GM12878 (cell line): ENCODE results near the gene ACBD7. TPM values are rescaled to one million over a fixed set of nuclear protein-coding genes. Genes with fewer than 3 reads are reported as not detected.

ENCODE experiments used
- ATAC-seq: fragments of 200-7000 bp; cut with Tn5 transposase; 3 replicates; pipeline ENCODE4 v1.9.1; 2020; ENCODE audit warnings: mild to moderate bottlenecking, moderate library complexity
- BruUV-seq: library from RNA; stranded (reverse); fragments of 400-500 nt; replicated peaks from 2 replicates; lab custom pipeline; 2021; lab: Mats Ljungman, UMichigan
- CTCF ChIA-PET: fragments of 300-600 bp; sonication (Branson Sonifier 250); formaldehyde crosslinking; extraction: SDS; loops from one replicate; lab custom pipeline; 2021; ENCODE audit warnings: inconsistent platforms; lab: Yijun Ruan, JAX
- POLR2A ChIA-PET: fragments of 350-600 bp; formaldehyde crosslinking; extraction: SDS; loops from one replicate; lab custom pipeline; 2021; ENCODE audit warnings: inconsistent platforms; lab: Charles Lee
- RAD21 ChIA-PET: fragments of 300-600 bp; sonication (Branson Sonifier 250); formaldehyde crosslinking; loops from one replicate; lab custom pipeline; 2023; ENCODE audit warnings: antibody characterized with exemption; ENCODE audit not compliant: unreplicated experiment; lab: Charles Lee
- SMC1A ChIA-PET: fragments of 300-600 bp; sonication (Branson Sonifier 250); formaldehyde crosslinking; loops from one replicate; lab custom pipeline; 2023; ENCODE audit not compliant: unreplicated experiment, uncharacterized antibody; lab: Charles Lee
- DNase-seq: peaks from one replicate; pipeline ENCODE4 v3.0.0-alpha.2; 2011; ENCODE audit warnings: low read depth, low spot score
- FAIRE-seq: peaks from 3 replicates; lab custom pipeline; 2011; peaks lifted over from hg19 to GRCh38; lab: Jason Lieb, UNC
- H2AFZ ChIP-seq: 2 replicates; pipeline ENCODE4 v1.6.0; 2011; ENCODE audit warnings: low read depth, low read length, control low read depth; ENCODE audit not compliant: control insufficient read depth
- H3K27ac ChIP-seq: 2 replicates; pipeline ENCODE4 v1.5.1; 2011; ENCODE audit warnings: control low read depth; ENCODE audit not compliant: control insufficient read depth, insufficient read depth
- H3K27me3 ChIP-seq, 2 experiments: replicated peaks in 1 of 2; 2 replicates each; pipeline versions ENCODE4 v1.6.0 to v1.6.1; 2011; ENCODE audit warnings: low read length in 1 of 2; ENCODE audit not compliant: control insufficient read depth in 2 of 2, insufficient read depth in 2 of 2
- H3K36me3 ChIP-seq, 2 experiments: 2 replicates each; pipeline ENCODE4 v1.5.1; 2011; ENCODE audit warnings: low read length in 1 of 2; ENCODE audit not compliant: control insufficient read depth in 2 of 2, insufficient read depth in 2 of 2
- H3K4me1 ChIP-seq: 2 replicates; pipeline ENCODE4 v1.6.1; 2011; ENCODE audit warnings: mild to moderate bottlenecking, low read length, moderate library complexity, mixed read lengths; ENCODE audit not compliant: control insufficient read depth, insufficient read depth
- H3K4me2 ChIP-seq: 2 replicates; pipeline ENCODE4 v1.6.0; 2011; ENCODE audit warnings: control low read depth; ENCODE audit not compliant: control insufficient read depth, insufficient read depth
- H3K4me3 ChIP-seq: fragments of 200-600 bp; sonication (generic); 2 replicates; pipeline ENCODE4 v1.5.1; 2016
- H3K79me2 ChIP-seq: 2 replicates; pipeline ENCODE4 v1.6.0; 2011; ENCODE audit warnings: low read length; ENCODE audit not compliant: control insufficient read depth, insufficient read depth
- H3K9ac ChIP-seq: 2 replicates; pipeline ENCODE4 v1.8.0; 2011; ENCODE audit warnings: low read length, control low read depth, mixed read lengths; ENCODE audit not compliant: control insufficient read depth, insufficient read depth
- H3K9me3 ChIP-seq: replicated peaks from 3 replicates; pipeline ENCODE4 v1.5.1; 2011; ENCODE audit warnings: mild to moderate bottlenecking, low read length; ENCODE audit not compliant: control insufficient read depth, insufficient read depth
- H4K20me1 ChIP-seq: 2 replicates; pipeline ENCODE4 v1.6.0; 2011; ENCODE audit not compliant: control insufficient read depth, insufficient read depth
- GABPA ChIP-seq: IDR thresholded peaks from 2 replicates; pipeline ENCODE4 v1.6.1; 2014; ENCODE audit warnings: antibody characterized with exemption, low read depth, mild to moderate bottlenecking, inconsistent platforms
- MEF2A ChIP-seq: IDR thresholded peaks from 2 replicates; pipeline ENCODE4 v1.6.1; 2011; ENCODE audit warnings: low read depth, mild to moderate bottlenecking, low read length, moderate library complexity; ENCODE audit not compliant: insufficient read depth
- MYC ChIP-seq: IDR thresholded peaks from 2 replicates; pipeline ENCODE4 v1.6.1; 2011; ENCODE audit warnings: mild to moderate bottlenecking, low read length, moderate library complexity, inconsistent platforms; ENCODE audit not compliant: insufficient read depth, insufficient replicate concordance, insufficient read length, severe bottlenecking
- NFXL1 ChIP-seq: fragments of 450-650 bp; IDR thresholded peaks from 2 replicates; pipeline ENCODE4 v1.6.1; 2017; ENCODE audit warnings: antibody characterized with exemption, mild to moderate bottlenecking, borderline replicate concordance
- RAD51 ChIP-seq: fragments of 450-650 bp; IDR thresholded peaks from 2 replicates; pipeline ENCODE4 v1.6.1; 2016; ENCODE audit warnings: moderate library complexity, mild to moderate bottlenecking, inconsistent platforms
- TAF1 ChIP-seq: IDR thresholded peaks from 2 replicates; pipeline ENCODE4 v1.6.1; 2011; ENCODE audit warnings: mild to moderate bottlenecking, low read depth, low read length, borderline replicate concordance
- YY1 ChIP-seq: IDR thresholded peaks from 2 replicates; pipeline ENCODE4 v1.6.1; 2011; ENCODE audit warnings: low read depth, mild to moderate bottlenecking, low read length
- ZNF207 ChIP-seq: fragments of 450-650 bp; IDR thresholded peaks from 2 replicates; pipeline ENCODE4 v1.6.1; 2014; ENCODE audit warnings: antibody characterized with exemption, mild to moderate bottlenecking, borderline replicate concordance
- ZNF274 ChIP-seq: IDR thresholded peaks from one replicate; pipeline ENCODE4 v1.8.0; 2011; ENCODE audit not compliant: insufficient read length, insufficient read depth
- ZNF384 ChIP-seq: IDR thresholded peaks from 2 replicates; pipeline ENCODE4 v1.6.1; 2012; ENCODE audit warnings: low read depth, mild to moderate bottlenecking, low read length, improper control_type of control experiment, borderline replicate concordance
- WGBS: methylation state at CpG from one replicate; pipeline ENCODE4 v1.1.6; 2016; ENCODE audit warnings: low lambda C conversion rate; ENCODE audit not compliant: insufficient replicate concordance, insufficient coverage; ENCODE audit errors: missing lambda C conversion rate; 5-methylcytosine and 5-hydroxymethylcytosine counted together
- in situ Hi-C: fragments of 300-500 bp; cut with MboI; formaldehyde crosslinking; loops from 9 replicates; pipeline ENCODE4 v1.14.3; 2018; ENCODE audit warnings: mixed read lengths
- intact Hi-C: fragments of 100-400 bp; cut with micrococcal nuclease; formaldehyde crosslinking; loops from one replicate; pipeline ENCODE4 v1.14.2; 2022; ENCODE audit not compliant: unreplicated experiment
- polyA plus RNA-seq, 11 experiments: library from polyadenylated mRNA; depleted of rRNA in 4 of 11; unstranded in 6 of 11; stranded (reverse) in 5 of 11; fragments of >200 nt; fragmentation: Nextera tagmentation in 4 of 11; fragmentation: Illumina TruSeq in 1 of 11; extraction: Ambion mirVana in 4 of 11; extraction: Trizol in 1 of 11; gene quantifications; 1 replicate in 1 of 11; 2 replicates in 10 of 11; pipeline versions ENCODE4 v1.2.1 to v1.2.3, GENCODE V29; 2011 to 2016; ENCODE audit warnings: inconsistent platforms in 2 of 11, missing spikeins in 2 of 11, low read depth in 1 of 11
- total RNA-seq, 4 experiments: library from RNA; depleted of rRNA in 3 of 4; stranded (reverse); fragments of >200 nt in 3 of 4; fragmentation: Illumina TruSeq in 1 of 4; extraction: Trizol in 1 of 4; gene quantifications; 2 replicates each; pipeline versions ENCODE4 v1.2.1 to v1.2.3, GENCODE V29; 2013 to 2021
- TF ChIP-seq, protein P1 (sequence below): fragments of 150-350 bp; IDR thresholded peaks from 2 replicates; pipeline ENCODE4 v1.6.1; 2016; ENCODE audit warnings: low read depth, low read length
- TF ChIP-seq, protein P2 (sequence below): fragments of 450-650 bp; formaldehyde crosslinking; IDR thresholded peaks from 2 replicates; pipeline ENCODE4 v1.4.0; 2022; ENCODE audit warnings: mild to moderate bottlenecking, moderate library complexity
- TF ChIP-seq, protein P3 (sequence below): fragments of 450-650 bp; IDR thresholded peaks from 2 replicates; pipeline ENCODE4 v1.6.1; 2017; ENCODE audit warnings: mild to moderate bottlenecking

The ACBD7 gene
- total and polyA plus RNA-seq, 10 of the 15 experiments (the other 5 are each of a cell fraction or from before 2014, with no cell fraction given): 0.04 to 0.74 (median 0.36) TPM

DNA sequence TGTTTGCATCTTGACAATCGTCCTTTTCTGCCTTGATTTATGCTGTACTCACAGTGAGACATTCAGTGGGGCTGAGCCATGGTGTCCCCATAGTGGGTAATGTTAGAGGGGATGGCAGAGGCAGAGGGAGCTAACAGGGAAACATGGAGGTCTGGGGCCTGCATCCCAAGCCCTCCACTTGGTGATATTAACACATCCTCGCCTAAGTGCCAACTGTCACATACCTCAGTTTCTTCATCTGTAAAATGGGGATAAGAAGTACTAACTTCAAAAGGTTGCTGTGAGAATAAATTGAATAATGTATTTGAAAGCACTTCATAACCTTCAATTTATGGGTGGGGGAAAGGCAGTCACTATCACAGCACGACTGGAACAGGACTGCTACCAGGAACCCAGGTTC lies 36.3 kb upstream of the ACBD7 start:
- Histone ChIP-seq H3K4me1 (peaks cover 17% of the 10 kb centered on the region), H2AFZ (no peak overlapping the region), H3K27me3 (no peaks in the 10 kb centered on the region), H4K20me1 (no peaks in the 10 kb centered on the region), H3K9ac (no peak overlapping the region), H3K4me2 (no peak overlapping the region), H3K79me2 (no peaks in the 10 kb centered on the region), H3K4me3 (no peak overlapping the region), H3K27ac (no peak overlapping the region), H3K36me3 (peaks cover 0 to 2% of the 10 kb centered on the region in 2 experiments; a peak in 3 of 4 replicates), H3K9me3 (no peaks in the 10 kb centered on the region; the same call in 2 of the 3 replicates)
- intact Hi-C loops (no loop called here), in situ Hi-C loops (no loop called here)
- ChIA-PET CTCF (interaction anchor here (0.7 to 4.8 kb wide), 4 partner anchors 10 to 42 kb away, joined by 3 to 40 read pairs (median 22); no protein-coding TSS in a partner anchor), RAD21 (interaction anchor here (1.8 to 4.0 kb wide), 3 partner anchors 17 to 43 kb away, joined by 5 to 48 read pairs (median 39); partner anchors contain the start of gene NMT2), POLR2A (interaction anchor here (3.4 kb wide), 1 partner anchor 18 kb away, joined by 40 read pairs; no protein-coding TSS in a partner anchor), SMC1A (interaction anchor here (5.2 to 9.1 kb wide), 2 partner anchors 15 to 43 kb away, joined by 36 to 127 read pairs; partner anchors contain the start of gene NMT2)
- ATAC-seq (no peak), DNase-seq (no peak), FAIRE-seq (no peak)
- 80% methylated on average over 3 of the region's 3 CpGs for WGBS
- TSS peak; percentile 22 for BruUV-seq
- TF ChIP-seq ZNF384 (no peak), GABPA (no peak), ZNF207 (no peak), RAD51 (no peak), YY1 (no peak), TAF1 (no peak), MEF2A (no peak), NFXL1 (no peak), MYC (no peak), ZNF274 (no peak)
- TF ChIP-seq, protein P1, sequence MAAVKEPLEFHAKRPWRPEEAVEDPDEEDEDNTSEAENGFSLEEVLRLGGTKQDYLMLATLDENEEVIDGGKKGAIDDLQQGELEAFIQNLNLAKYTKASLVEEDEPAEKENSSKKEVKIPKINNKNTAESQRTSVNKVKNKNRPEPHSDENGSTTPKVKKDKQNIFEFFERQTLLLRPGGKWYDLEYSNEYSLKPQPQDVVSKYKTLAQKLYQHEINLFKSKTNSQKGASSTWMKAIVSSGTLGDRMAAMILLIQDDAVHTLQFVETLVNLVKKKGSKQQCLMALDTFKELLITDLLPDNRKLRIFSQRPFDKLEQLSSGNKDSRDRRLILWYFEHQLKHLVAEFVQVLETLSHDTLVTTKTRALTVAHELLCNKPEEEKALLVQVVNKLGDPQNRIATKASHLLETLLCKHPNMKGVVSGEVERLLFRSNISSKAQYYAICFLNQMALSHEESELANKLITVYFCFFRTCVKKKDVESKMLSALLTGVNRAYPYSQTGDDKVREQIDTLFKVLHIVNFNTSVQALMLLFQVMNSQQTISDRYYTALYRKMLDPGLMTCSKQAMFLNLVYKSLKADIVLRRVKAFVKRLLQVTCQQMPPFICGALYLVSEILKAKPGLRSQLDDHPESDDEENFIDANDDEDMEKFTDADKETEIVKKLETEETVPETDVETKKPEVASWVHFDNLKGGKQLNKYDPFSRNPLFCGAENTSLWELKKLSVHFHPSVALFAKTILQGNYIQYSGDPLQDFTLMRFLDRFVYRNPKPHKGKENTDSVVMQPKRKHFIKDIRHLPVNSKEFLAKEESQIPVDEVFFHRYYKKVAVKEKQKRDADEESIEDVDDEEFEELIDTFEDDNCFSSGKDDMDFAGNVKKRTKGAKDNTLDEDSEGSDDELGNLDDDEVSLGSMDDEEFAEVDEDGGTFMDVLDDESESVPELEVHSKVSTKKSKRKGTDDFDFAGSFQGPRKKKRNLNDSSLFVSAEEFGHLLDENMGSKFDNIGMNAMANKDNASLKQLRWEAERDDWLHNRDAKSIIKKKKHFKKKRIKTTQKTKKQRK: no peak
- TF ChIP-seq, protein P2, sequence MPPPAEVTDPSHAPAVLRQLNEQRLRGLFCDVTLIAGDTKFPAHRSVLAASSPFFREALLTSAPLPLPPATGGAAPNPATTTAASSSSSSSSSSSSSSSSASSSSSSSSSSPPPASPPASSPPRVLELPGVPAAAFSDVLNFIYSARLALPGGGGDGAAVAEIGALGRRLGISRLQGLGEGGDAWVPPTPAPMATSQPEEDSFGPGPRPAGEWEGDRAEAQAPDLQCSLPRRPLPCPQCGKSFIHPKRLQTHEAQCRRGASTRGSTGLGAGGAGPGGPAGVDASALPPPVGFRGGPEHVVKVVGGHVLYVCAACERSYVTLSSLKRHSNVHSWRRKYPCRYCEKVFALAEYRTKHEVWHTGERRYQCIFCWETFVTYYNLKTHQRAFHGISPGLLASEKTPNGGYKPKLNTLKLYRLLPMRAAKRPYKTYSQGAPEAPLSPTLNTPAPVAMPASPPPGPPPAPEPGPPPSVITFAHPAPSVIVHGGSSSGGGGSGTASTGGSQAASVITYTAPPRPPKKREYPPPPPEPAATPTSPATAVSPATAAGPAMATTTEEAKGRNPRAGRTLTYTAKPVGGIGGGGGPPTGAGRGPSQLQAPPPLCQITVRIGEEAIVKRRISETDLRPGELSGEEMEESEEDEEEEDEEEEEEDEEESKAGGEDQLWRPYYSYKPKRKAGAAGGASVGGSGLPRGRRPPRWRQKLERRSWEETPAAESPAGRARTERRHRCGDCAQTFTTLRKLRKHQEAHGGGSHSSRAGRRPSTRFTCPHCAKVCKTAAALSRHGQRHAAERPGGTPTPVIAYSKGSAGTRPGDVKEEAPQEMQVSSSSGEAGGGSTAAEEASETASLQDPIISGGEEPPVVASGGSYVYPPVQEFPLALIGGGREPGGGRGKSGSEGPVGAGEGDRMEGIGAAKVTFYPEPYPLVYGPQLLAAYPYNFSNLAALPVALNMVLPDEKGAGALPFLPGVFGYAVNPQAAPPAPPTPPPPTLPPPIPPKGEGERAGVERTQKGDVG: no peak
- TF ChIP-seq, protein P3, sequence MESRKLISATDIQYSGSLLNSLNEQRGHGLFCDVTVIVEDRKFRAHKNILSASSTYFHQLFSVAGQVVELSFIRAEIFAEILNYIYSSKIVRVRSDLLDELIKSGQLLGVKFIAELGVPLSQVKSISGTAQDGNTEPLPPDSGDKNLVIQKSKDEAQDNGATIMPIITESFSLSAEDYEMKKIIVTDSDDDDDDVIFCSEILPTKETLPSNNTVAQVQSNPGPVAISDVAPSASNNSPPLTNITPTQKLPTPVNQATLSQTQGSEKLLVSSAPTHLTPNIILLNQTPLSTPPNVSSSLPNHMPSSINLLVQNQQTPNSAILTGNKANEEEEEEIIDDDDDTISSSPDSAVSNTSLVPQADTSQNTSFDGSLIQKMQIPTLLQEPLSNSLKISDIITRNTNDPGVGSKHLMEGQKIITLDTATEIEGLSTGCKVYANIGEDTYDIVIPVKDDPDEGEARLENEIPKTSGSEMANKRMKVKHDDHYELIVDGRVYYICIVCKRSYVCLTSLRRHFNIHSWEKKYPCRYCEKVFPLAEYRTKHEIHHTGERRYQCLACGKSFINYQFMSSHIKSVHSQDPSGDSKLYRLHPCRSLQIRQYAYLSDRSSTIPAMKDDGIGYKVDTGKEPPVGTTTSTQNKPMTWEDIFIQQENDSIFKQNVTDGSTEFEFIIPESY: no peak
